Panc1 (cell line): Measurements from ENCODE around the gene CRYBG3. TPM values are rescaled to one million over a fixed set of nuclear protein-coding genes. Genes with fewer than 3 reads are reported as not detected.

Source experiments
- ATAC-seq: fragments of 200-7000 bp; cut with Tn5 transposase; 2 replicates; pipeline ENCODE4 v1.9.1; 2020; ENCODE audit warnings: mild to moderate bottlenecking, moderate library complexity
- BruUV-seq: library from RNA; stranded (reverse); fragments of 400-500 nt; replicated peaks from 2 replicates; lab custom pipeline; 2021; lab: Mats Ljungman, UMichigan
- CTCF ChIA-PET: fragments of 300-600 bp; sonication (Branson Sonifier 250); formaldehyde crosslinking; loops from one replicate; lab custom pipeline; 2022; ENCODE audit warnings: antibody characterized with exemption; lab: Charles Lee
- POLR2A ChIA-PET: fragments of 300-600 bp; sonication (Branson Sonifier 250); formaldehyde crosslinking; loops from one replicate; lab custom pipeline; 2022; ENCODE audit warnings: antibody characterized with exemption; lab: Charles Lee
- DNase-seq: peaks from one replicate; pipeline ENCODE4 v3.0.0-alpha.2; 2010; ENCODE audit warnings: low read depth, low spot score
- H3K27ac ChIP-seq: 2 replicates; pipeline ENCODE4 v1.5.1; 2011; ENCODE audit warnings: mild to moderate bottlenecking, low read length, inconsistent platforms
- H3K27me3 ChIP-seq: fragments of 200-500 bp; sonication (Bioruptor generic); 2 replicates; pipeline ENCODE4 v1.6.0; 2014; ENCODE audit warnings: low read length, inconsistent platforms; ENCODE audit not compliant: control insufficient read depth, insufficient read depth
- H3K36me3 ChIP-seq: fragments of 200-500 bp; sonication (Bioruptor generic); 2 replicates; pipeline ENCODE4 v1.5.1; 2014; ENCODE audit warnings: inconsistent platforms, mild to moderate bottlenecking, low read length, moderate library complexity; ENCODE audit not compliant: control insufficient read depth, insufficient read depth
- H3K4me1 ChIP-seq: 2 replicates; pipeline ENCODE4 v1.5.1; 2011; ENCODE audit warnings: inconsistent platforms, mild to moderate bottlenecking, low read length, moderate library complexity; ENCODE audit not compliant: control insufficient read depth, insufficient read depth
- H3K4me3 ChIP-seq, 2 experiments: 2 replicates each; pipeline ENCODE4 v1.5.1; 2011 to 2012; ENCODE audit warnings: low read depth in 2 of 2, low read length in 2 of 2, mild to moderate bottlenecking in 2 of 2, inconsistent platforms in 1 of 2, moderate library complexity in 1 of 2
- H3K9me3 ChIP-seq: fragments of 200-500 bp; sonication (Bioruptor generic); 2 replicates; pipeline ENCODE4 v1.5.1; 2014; ENCODE audit warnings: low read depth, mild to moderate bottlenecking, inconsistent platforms, low read length, moderate library complexity; ENCODE audit not compliant: control insufficient read depth, insufficient read depth
- POLR2AphosphoS5 ChIP-seq: IDR thresholded peaks from 2 replicates; pipeline ENCODE4 v1.6.1; 2012; ENCODE audit warnings: mild to moderate bottlenecking, low read depth, low read length, moderate library complexity
- SIN3A ChIP-seq: IDR thresholded peaks from 2 replicates; pipeline ENCODE4 v1.6.1; 2012; ENCODE audit warnings: low read depth, mild to moderate bottlenecking, low read length, moderate library complexity, borderline replicate concordance; ENCODE audit not compliant: insufficient read depth
- TCF7L2 ChIP-seq: IDR thresholded peaks from 2 replicates; pipeline ENCODE4 v1.6.1; 2011; ENCODE audit warnings: mild to moderate bottlenecking, low read depth, low read length, inconsistent platforms
- in situ Hi-C: cut with HindIII; loops from 2 replicates; pipeline ENCODE4 v1.10.0; 2016; ENCODE audit warnings: low sequenced_read_pairs, low pct_unique_long_range_greater_than_20kb
- intact Hi-C: fragments of 100-400 bp; cut with micrococcal nuclease; formaldehyde crosslinking; loops from one replicate; pipeline ENCODE4 v1.10.0; 2022; ENCODE audit not compliant: unreplicated experiment
- total RNA-seq: library from RNA; stranded (reverse); gene quantifications from one replicate; pipeline ENCODE4 v1.2.1, GENCODE V29; 2021; ENCODE audit not compliant: unreplicated experiment
- TF ChIP-seq, protein P1 (sequence below): fragments of 450-650 bp; IDR thresholded peaks from 2 replicates; pipeline ENCODE4 v1.5.1; 2017; ENCODE audit warnings: mild to moderate bottlenecking
- TF ChIP-seq, protein P2 (sequence below), 2 experiments: IDR thresholded peaks; 2 replicates each; pipeline ENCODE4 v1.6.1; 2011 to 2012; ENCODE audit warnings: low read depth in 2 of 2, control low read depth in 1 of 2, low read length in 1 of 2, mild to moderate bottlenecking in 1 of 2, moderate library complexity in 1 of 2; ENCODE audit not compliant: insufficient read depth in 1 of 2

CRYBG3 gene
- total RNA-seq, 1 experiment from 2014 or later = 24.6 TPM

DNA sequence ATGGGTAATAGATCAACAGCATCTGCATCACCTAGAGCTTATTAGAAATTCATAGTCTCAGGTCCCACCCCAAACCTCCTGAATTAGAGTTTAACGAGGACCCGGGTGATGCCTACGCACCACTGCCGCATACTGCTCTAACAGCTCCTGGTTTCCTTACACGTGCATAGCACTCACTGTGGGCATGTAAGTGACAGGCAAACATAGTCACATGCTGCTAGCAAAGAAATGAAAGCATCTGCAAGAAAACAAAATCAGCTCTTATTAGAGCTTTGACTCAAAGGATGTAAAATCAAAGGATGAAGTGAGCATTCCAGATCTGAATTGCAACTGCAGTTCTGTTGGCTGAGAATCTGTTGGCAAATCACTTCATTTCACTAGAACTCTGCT, 169.5 kb downstream of the CRYBG3 start:
- intact Hi-C loops (no loop called here), in situ Hi-C loops (no loop called here)
- Histone ChIP-seq H3K36me3 (no peaks in the 10 kb centered on the region), H3K4me1 (no peaks in the 10 kb centered on the region), H3K27ac (no peak overlapping the region), H3K27me3 (peaks cover 7% of the 10 kb centered on the region), H3K4me3 (no peak overlapping the region), H3K9me3 (no peaks in the 10 kb centered on the region)
- BruUV-seq = no TSS peak
- ATAC-seq = no peak
- CTCF ChIA-PET = no interaction called here
- no peak for DNase-seq
- POLR2A ChIA-PET = no interaction called here
- TF ChIP-seq TCF7L2 (no peak), POLR2AphosphoS5 (no peak), SIN3A (no peak)
- TF ChIP-seq, protein P1, sequence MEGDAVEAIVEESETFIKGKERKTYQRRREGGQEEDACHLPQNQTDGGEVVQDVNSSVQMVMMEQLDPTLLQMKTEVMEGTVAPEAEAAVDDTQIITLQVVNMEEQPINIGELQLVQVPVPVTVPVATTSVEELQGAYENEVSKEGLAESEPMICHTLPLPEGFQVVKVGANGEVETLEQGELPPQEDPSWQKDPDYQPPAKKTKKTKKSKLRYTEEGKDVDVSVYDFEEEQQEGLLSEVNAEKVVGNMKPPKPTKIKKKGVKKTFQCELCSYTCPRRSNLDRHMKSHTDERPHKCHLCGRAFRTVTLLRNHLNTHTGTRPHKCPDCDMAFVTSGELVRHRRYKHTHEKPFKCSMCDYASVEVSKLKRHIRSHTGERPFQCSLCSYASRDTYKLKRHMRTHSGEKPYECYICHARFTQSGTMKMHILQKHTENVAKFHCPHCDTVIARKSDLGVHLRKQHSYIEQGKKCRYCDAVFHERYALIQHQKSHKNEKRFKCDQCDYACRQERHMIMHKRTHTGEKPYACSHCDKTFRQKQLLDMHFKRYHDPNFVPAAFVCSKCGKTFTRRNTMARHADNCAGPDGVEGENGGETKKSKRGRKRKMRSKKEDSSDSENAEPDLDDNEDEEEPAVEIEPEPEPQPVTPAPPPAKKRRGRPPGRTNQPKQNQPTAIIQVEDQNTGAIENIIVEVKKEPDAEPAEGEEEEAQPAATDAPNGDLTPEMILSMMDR = no peak
- TF ChIP-seq, protein P2, sequence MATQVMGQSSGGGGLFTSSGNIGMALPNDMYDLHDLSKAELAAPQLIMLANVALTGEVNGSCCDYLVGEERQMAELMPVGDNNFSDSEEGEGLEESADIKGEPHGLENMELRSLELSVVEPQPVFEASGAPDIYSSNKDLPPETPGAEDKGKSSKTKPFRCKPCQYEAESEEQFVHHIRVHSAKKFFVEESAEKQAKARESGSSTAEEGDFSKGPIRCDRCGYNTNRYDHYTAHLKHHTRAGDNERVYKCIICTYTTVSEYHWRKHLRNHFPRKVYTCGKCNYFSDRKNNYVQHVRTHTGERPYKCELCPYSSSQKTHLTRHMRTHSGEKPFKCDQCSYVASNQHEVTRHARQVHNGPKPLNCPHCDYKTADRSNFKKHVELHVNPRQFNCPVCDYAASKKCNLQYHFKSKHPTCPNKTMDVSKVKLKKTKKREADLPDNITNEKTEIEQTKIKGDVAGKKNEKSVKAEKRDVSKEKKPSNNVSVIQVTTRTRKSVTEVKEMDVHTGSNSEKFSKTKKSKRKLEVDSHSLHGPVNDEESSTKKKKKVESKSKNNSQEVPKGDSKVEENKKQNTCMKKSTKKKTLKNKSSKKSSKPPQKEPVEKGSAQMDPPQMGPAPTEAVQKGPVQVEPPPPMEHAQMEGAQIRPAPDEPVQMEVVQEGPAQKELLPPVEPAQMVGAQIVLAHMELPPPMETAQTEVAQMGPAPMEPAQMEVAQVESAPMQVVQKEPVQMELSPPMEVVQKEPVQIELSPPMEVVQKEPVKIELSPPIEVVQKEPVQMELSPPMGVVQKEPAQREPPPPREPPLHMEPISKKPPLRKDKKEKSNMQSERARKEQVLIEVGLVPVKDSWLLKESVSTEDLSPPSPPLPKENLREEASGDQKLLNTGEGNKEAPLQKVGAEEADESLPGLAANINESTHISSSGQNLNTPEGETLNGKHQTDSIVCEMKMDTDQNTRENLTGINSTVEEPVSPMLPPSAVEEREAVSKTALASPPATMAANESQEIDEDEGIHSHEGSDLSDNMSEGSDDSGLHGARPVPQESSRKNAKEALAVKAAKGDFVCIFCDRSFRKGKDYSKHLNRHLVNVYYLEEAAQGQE (IDR thresholded peaks at IDR 0.05; ENCODE audit: insufficient read depth in 1 of 2, low read depth in 2 of 2, low read length in 1 of 2) = no peak

DNA sequence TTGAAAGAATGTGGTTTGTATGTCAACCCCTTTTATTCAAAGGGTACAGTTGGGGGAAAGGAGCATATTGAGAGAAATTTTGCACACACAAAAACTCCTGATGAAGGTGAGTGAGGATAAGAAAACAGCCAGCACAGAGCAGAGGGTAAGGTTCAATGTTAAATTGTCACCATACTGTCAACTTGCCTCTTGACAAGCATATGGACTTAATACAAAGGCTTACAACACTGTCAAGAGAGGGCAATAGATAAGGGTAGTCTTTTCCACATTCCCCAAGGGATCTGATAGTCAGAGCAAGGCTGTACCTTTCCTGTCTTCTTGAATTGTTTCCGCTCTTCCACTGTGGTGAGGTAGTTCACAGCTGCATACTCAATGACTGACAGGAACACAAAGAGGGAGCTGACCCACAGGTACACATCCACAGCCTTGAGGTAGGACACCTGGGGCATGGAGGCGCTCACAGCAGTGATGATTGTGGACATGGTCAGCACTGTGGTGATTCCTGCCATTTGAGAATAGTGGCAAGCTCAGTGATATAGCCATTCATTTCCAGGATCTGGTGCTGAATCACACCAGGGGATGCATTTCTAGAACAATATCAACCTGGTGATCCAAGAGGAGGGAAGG, 170.8 kb downstream of the CRYBG3 start:
- BruUV-seq = no TSS peak
- Histone ChIP-seq H3K27ac (no peak overlapping the region), H3K27me3 (peaks cover 7% of the 10 kb centered on the region), H3K4me1 (no peaks in the 10 kb centered on the region), H3K4me3 (no peak overlapping the region), H3K9me3 (no peaks in the 10 kb centered on the region), H3K36me3 (no peaks in the 10 kb centered on the region)
- DNase-seq (no peak), ATAC-seq (no peak)
- CTCF ChIA-PET = no interaction called here
- intact Hi-C loops = no loop called here
- in situ Hi-C loops = no loop called here
- POLR2A ChIA-PET = no interaction called here
- TF ChIP-seq, protein P1 = no peak
- TF ChIP-seq POLR2AphosphoS5 (no peak), SIN3A (no peak), TCF7L2 (no peak)
- TF ChIP-seq, protein P2 (IDR thresholded peaks at IDR 0.05; ENCODE audit: insufficient read depth in 1 of 2, low read depth in 2 of 2, low read length in 1 of 2) = no peak
